Activated CD4-positive, alpha-beta T cell treated with anti-CD3 and anti-CD28 coated beads for 1 hour (primary cell): Measurements from ENCODE around the gene GPC4.

Source experiments
- DNase-seq: peaks from one replicate; pipeline ENCODE4 v3.0.0-alpha.2; 2020

Gene GPC4

GRCh38 chrX:133410550-133410949 is 4.7 kb downstream of the GPC4 start:
- no peak for DNase-seq

GRCh38 chrX:133405498-133406185 is 9.6 kb downstream of the GPC4 start:
- no peak for DNase-seq

- no peak for DNase-seq
Observed at GRCh38 chrX:133403984-133404383, 11.3 kb downstream of the GPC4 start.

- DNase-seq, result no peak
Observed at GRCh38 chrX:133402830-133403625, 12.3 kb downstream of the GPC4 start.

GRCh38 chrX:133402042-133402453 is 13.2 kb downstream of the GPC4 start:
- no peak for DNase-seq

GRCh38 chrX:133401536-133401935 is 13.8 kb downstream of the GPC4 start:
- DNase-seq, result no peak

GRCh38 chrX:133399411-133399810 is 15.9 kb downstream of the GPC4 start:
- no peak for DNase-seq

- DNase-seq, result no peak
Observed at GRCh38 chrX:133394765-133395164, 20.5 kb downstream of the GPC4 start.

- DNase-seq, result no peak
Observed at GRCh38 chrX:133392671-133393070, 22.6 kb downstream of the GPC4 start.

- DNase-seq, result no peak
Observed at GRCh38 chrX:133391111-133391510, 24.2 kb downstream of the GPC4 start.

GRCh38 chrX:133390676-133391075 is 24.6 kb downstream of the GPC4 start:
- no peak for DNase-seq

- no peak for DNase-seq
Observed at GRCh38 chrX:133389975-133390374, 25.3 kb downstream of the GPC4 start.

- no peak for DNase-seq
Observed at GRCh38 chrX:133384454-133384853, 30.8 kb downstream of the GPC4 start.

GRCh38 chrX:133380711-133381619 is 34.3 kb downstream of the GPC4 start:
- no peak for DNase-seq

- no peak for DNase-seq
Observed at GRCh38 chrX:133376422-133376821, 38.9 kb downstream of the GPC4 start.

- no peak for DNase-seq
Observed at GRCh38 chrX:133375615-133376340, 39.5 kb downstream of the GPC4 start.

GRCh38 chrX:133374874-133375387 is 40.4 kb downstream of the GPC4 start:
- no peak for DNase-seq

GRCh38 chrX:133373386-133374079 is 41.8 kb downstream of the GPC4 start:
- no peak for DNase-seq

GRCh38 chrX:133370696-133371275 is 44.5 kb downstream of the GPC4 start:
- DNase-seq, result no peak

- no peak for DNase-seq
Observed at GRCh38 chrX:133369065-133369464, 46.2 kb downstream of the GPC4 start.

GRCh38 chrX:133366735-133367134 is 48.6 kb downstream of the GPC4 start:
- no peak for DNase-seq
